ENCODE measurements around the gene CSF1. TPM values are rescaled to one million over a fixed set of nuclear protein-coding genes. Genes with fewer than 3 reads are reported as not detected.
A peak's percentile ranks its signal among the peaks of the same experiment; 100 is the strongest.

The CSF1 gene
- total and polyA plus RNA-seq, 2 of the 13 experiments (the other 11 are each of a cell fraction or from before 2014, with no cell fraction given) = 4.6 to 13.3 TPM

DNA sequence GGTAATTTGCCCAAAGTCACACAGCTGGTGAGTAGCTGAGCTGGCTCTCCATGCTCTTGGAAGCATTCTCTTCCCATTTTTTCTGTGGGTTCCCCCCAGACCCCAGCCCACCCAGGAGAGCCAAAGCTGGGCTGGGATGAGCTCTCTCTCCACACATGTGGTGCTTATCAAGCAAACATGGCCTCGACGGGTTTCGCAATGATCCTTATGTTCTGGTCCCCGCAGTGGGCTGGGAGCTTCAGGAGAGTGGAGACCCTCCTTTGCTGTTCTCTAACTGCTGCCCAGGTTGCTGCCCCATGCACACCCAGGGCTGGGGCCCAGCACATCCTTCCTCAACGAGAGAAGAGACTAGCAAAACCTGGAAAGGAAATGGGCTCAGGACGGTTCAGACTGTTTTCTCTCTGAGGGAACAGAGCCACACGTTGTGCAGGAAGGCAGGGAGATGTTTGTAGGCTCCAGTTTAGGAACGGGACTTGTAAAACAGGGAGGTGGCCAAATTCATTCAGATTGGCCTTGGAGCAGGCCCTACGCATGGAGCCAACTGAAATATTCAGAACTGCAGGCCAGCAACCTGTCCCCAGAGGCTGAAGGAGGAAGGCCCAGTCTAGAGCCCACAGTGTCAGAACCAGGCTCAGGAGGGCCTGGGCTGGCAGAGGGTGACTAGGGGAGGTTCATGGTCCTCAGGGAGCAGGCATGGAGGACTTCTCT, 27.2 kb upstream of the CSF1 start:
- H4K20me1 ChIP-seq (ENCODE audit: insufficient read depth, low read length) = no peaks in the 10 kb centered on the region
- 8% methylated on average over 9 of the region's 9 CpGs for WGBS (ENCODE audit: low lambda C conversion rate)
- H3K4me1 ChIP-seq (ENCODE audit: insufficient read depth, low read length) = peaks cover 89% of the 10 kb centered on the region
- in situ Hi-C loops (cut with HindIII; ENCODE audit: extremely low pct_ligation_motif_present, low pct_unique_long_range_greater_than_20kb) = no loop called here
- H3K79me2 ChIP-seq (ENCODE audit: insufficient read depth, low read length) = no peaks in the 10 kb centered on the region
- FAIRE-seq (no peak), DNase-seq (ENCODE audit: low spot score) (peak; percentile 32), ATAC-seq (peak; percentile 19)
- H3K9ac ChIP-seq (ENCODE audit: insufficient read depth, low read depth, low read length) = peak overlapping the region; percentile 5; the same call in 1 of the 2 replicates
- peak overlapping the region in 1 of 3 experiments; percentile 59; a peak in 1 of 6 replicates for H3K4me3 ChIP-seq (replicated peaks in 1 of 3; ENCODE audit: insufficient read depth in 1 of 3, low read depth in 2 of 3, low read length in 3 of 3)
- H3K36me3 ChIP-seq (replicated peaks in 1 of 2; ENCODE audit: control insufficient read depth in 1 of 2, insufficient read depth in 2 of 2, low read length in 2 of 2) = no peaks in the 10 kb centered on the region
- POLR2A ChIA-PET = no interaction called here
- H3K9me3 ChIP-seq (ENCODE audit: low read length) = no peaks in the 10 kb centered on the region
- H2AFZ ChIP-seq (ENCODE audit: low read length) = no peak overlapping the region
- intact Hi-C loops (cut with micrococcal nuclease; ENCODE audit: unreplicated experiment) = no loop called here
- peak overlapping the region; percentile 79 for H3K4me2 ChIP-seq (ENCODE audit: low read depth, low read length)
- CTCF ChIA-PET (ENCODE audit: low intra/inter-chr PET ratio, low total read pairs) = no interaction called here
- no peak overlapping the region for H3K27ac ChIP-seq (ENCODE audit: extremely low read length, insufficient read depth, low read length)
- peaks cover 0 to 4% of the 10 kb centered on the region in 2 experiments; a peak in 2 of 5 replicates for H3K27me3 ChIP-seq (ENCODE audit: control insufficient read depth in 1 of 2, insufficient read depth in 2 of 2, low read length in 2 of 2)
- BruUV-seq (replicated peaks) = no TSS peak
- TF ChIP-seq, protein P1, sequence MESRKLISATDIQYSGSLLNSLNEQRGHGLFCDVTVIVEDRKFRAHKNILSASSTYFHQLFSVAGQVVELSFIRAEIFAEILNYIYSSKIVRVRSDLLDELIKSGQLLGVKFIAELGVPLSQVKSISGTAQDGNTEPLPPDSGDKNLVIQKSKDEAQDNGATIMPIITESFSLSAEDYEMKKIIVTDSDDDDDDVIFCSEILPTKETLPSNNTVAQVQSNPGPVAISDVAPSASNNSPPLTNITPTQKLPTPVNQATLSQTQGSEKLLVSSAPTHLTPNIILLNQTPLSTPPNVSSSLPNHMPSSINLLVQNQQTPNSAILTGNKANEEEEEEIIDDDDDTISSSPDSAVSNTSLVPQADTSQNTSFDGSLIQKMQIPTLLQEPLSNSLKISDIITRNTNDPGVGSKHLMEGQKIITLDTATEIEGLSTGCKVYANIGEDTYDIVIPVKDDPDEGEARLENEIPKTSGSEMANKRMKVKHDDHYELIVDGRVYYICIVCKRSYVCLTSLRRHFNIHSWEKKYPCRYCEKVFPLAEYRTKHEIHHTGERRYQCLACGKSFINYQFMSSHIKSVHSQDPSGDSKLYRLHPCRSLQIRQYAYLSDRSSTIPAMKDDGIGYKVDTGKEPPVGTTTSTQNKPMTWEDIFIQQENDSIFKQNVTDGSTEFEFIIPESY (CRISPR knock-in tag; IDR thresholded peaks at IDR 0.05) = no peak
- TF ChIP-seq ZNF546 (CRISPR knock-in tag; conservative IDR thresholded peaks at IDR 0.05) (no peak), SAP130 (CRISPR knock-in tag; IDR thresholded peaks at IDR 0.05; ENCODE audit: low read depth) (no peak), ZNF263 (CRISPR knock-in tag; IDR thresholded peaks at IDR 0.05) (peak; percentile 28; the same call in 1 of the 2 replicates), KMT2A (CRISPR knock-in tag; IDR thresholded peaks at IDR 0.05) (no peak), ZFP36L1 (CRISPR knock-in tag; IDR thresholded peaks at IDR 0.05) (no peak), ARNTL (CRISPR knock-in tag; IDR thresholded peaks at IDR 0.05) (0 out of 2 replicates have a peak, but pooled peaks have one; percentile 4), ZBTB7B (CRISPR knock-in tag; IDR thresholded peaks at IDR 0.05) (0 out of 2 replicates have a peak, but pooled peaks have one; percentile 25), MIXL1 (CRISPR knock-in tag; IDR thresholded peaks at IDR 0.05) (no peak), FOXA3 (CRISPR knock-in tag; IDR thresholded peaks at IDR 0.05) (0 out of 2 replicates have a peak, but pooled peaks have one; percentile 20)
- TF ChIP-seq, protein P2, sequence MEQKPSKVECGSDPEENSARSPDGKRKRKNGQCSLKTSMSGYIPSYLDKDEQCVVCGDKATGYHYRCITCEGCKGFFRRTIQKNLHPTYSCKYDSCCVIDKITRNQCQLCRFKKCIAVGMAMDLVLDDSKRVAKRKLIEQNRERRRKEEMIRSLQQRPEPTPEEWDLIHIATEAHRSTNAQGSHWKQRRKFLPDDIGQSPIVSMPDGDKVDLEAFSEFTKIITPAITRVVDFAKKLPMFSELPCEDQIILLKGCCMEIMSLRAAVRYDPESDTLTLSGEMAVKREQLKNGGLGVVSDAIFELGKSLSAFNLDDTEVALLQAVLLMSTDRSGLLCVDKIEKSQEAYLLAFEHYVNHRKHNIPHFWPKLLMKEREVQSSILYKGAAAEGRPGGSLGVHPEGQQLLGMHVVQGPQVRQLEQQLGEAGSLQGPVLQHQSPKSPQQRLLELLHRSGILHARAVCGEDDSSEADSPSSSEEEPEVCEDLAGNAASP (CRISPR knock-in tag; IDR thresholded peaks at IDR 0.05; ENCODE audit: borderline replicate concordance) = no peak
- TF ChIP-seq, protein P3, sequence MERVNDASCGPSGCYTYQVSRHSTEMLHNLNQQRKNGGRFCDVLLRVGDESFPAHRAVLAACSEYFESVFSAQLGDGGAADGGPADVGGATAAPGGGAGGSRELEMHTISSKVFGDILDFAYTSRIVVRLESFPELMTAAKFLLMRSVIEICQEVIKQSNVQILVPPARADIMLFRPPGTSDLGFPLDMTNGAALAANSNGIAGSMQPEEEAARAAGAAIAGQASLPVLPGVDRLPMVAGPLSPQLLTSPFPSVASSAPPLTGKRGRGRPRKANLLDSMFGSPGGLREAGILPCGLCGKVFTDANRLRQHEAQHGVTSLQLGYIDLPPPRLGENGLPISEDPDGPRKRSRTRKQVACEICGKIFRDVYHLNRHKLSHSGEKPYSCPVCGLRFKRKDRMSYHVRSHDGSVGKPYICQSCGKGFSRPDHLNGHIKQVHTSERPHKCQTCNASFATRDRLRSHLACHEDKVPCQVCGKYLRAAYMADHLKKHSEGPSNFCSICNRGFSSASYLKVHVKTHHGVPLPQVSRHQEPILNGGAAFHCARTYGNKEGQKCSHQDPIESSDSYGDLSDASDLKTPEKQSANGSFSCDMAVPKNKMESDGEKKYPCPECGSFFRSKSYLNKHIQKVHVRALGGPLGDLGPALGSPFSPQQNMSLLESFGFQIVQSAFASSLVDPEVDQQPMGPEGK (CRISPR knock-in tag; IDR thresholded peaks at IDR 0.05) = no peak
- TF ChIP-seq, protein P4, sequence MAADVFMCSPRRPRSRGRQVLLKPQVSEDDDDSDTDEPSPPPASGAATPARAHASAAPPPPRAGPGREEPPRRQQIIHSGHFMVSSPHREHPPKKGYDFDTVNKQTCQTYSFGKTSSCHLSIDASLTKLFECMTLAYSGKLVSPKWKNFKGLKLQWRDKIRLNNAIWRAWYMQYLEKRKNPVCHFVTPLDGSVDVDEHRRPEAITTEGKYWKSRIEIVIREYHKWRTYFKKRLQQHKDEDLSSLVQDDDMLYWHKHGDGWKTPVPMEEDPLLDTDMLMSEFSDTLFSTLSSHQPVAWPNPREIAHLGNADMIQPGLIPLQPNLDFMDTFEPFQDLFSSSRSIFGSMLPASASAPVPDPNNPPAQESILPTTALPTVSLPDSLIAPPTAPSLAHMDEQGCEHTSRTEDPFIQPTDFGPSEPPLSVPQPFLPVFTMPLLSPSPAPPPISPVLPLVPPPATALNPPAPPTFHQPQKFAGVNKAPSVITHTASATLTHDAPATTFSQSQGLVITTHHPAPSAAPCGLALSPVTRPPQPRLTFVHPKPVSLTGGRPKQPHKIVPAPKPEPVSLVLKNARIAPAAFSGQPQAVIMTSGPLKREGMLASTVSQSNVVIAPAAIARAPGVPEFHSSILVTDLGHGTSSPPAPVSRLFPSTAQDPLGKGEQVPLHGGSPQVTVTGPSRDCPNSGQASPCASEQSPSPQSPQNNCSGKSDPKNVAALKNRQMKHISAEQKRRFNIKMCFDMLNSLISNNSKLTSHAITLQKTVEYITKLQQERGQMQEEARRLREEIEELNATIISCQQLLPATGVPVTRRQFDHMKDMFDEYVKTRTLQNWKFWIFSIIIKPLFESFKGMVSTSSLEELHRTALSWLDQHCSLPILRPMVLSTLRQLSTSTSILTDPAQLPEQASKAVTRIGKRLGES (CRISPR knock-in tag; IDR thresholded peaks at IDR 0.05; ENCODE audit: borderline replicate concordance) = no peak
- TF ChIP-seq, protein P5, sequence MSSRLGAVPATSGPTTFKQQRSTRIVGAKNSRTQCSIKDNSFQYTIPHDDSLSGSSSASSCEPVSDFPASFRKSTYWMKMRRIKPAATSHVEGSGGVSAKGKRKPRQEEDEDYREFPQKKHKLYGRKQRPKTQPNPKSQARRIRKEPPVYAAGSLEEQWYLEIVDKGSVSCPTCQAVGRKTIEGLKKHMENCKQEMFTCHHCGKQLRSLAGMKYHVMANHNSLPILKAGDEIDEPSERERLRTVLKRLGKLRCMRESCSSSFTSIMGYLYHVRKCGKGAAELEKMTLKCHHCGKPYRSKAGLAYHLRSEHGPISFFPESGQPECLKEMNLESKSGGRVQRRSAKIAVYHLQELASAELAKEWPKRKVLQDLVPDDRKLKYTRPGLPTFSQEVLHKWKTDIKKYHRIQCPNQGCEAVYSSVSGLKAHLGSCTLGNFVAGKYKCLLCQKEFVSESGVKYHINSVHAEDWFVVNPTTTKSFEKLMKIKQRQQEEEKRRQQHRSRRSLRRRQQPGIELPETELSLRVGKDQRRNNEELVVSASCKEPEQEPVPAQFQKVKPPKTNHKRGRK (CRISPR knock-in tag; IDR thresholded peaks at IDR 0.05) = no peak

Data from HepG2 (cell line).